Measurements from ENCODE around the gene LTN1. TPM values are rescaled to one million over a fixed set of nuclear protein-coding genes. Genes with fewer than 3 reads are reported as not detected.

Gene LTN1
- total and polyA plus RNA-seq, 2 of the 13 experiments (the other 11 are each of a cell fraction or from before 2014, with no cell fraction given), result 6.7 to 24.6 TPM

DNA sequence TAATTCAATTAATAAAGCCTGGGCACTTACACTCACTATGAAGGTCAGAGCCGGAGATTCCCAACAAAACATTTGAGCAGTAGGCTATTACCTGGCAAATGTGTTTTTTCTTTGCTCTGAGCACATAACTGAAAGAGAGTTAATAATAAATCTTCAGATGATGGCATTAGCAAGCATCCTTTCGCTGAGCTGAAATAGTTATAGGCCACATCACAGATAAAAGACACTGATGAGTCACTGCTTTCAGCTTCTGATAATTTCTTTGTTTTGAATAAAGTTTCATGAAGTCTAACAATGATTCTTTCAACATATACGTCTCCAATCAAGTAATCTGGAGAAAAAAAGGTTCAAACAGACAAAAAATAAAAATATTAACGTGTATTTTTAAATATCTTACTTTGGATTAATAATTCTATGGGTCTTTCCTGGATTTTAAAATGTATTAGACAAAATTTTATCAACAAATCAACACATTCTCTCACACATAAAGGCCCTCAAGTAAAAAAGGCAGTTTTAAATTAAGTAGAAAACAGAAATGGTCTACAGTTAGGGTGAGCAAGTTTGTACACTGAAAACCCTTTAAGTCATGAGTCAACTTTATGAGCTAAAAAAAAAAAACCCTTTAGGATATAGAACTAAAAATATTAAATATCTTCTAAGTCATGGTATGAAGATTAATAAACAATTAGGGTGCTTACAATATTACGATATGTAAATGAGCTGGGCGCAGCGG, 33.1 kb downstream of the LTN1 start (continued):
- TF ChIP-seq ZNF552 (CRISPR knock-in tag; IDR thresholded peaks at IDR 0.05; ENCODE audit: borderline replicate concordance), result no peak
- no peak for TF ChIP-seq ZNF75D (CRISPR knock-in tag; IDR thresholded peaks at IDR 0.05; ENCODE audit: borderline replicate concordance)

DNA sequence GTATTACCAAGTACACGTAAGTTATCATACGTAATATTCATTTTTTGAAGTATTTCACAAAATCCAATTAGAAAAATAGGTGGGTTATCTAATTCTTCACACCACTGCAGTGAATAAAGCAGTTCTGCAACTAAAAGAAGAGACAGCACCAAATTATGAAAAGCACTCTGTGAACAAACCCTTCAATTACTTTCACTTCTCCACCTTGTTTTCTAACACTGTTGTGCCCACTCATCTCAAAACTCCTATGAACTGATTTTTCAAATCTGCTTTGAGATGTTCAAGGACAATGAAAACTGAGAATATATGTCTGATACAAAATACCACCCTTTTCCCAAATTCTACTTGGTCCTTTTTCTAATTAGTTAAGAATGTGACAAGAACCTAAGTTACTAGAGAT, 39.4 kb downstream of the LTN1 start:
- Histone ChIP-seq H3K27me3 (ENCODE audit: control insufficient read depth in 1 of 2, insufficient read depth in 2 of 2, low read length in 2 of 2) (no peaks in the 10 kb centered on the region; a peak in 1 of 5 replicates), H3K79me2 (ENCODE audit: insufficient read depth, low read length) (no peaks in the 10 kb centered on the region), H3K4me2 (ENCODE audit: low read depth, low read length) (no peak overlapping the region), H3K36me3 (replicated peaks in 1 of 2; ENCODE audit: control insufficient read depth in 1 of 2, insufficient read depth in 2 of 2, low read length in 2 of 2) (peaks cover 8 to 47% of the 10 kb centered on the region in 2 experiments; a peak in 4 of 5 replicates), H4K20me1 (ENCODE audit: insufficient read depth, low read length) (no peaks in the 10 kb centered on the region), H3K9me3 (ENCODE audit: low read length) (no peaks in the 10 kb centered on the region), H3K27ac (ENCODE audit: extremely low read length, insufficient read depth, low read length) (no peak overlapping the region), H2AFZ (ENCODE audit: low read length) (no peak overlapping the region), H3K9ac (ENCODE audit: insufficient read depth, low read depth, low read length) (no peak overlapping the region), H3K4me1 (ENCODE audit: insufficient read depth, low read length) (no peaks in the 10 kb centered on the region), H3K4me3 (replicated peaks in 1 of 3; ENCODE audit: insufficient read depth in 1 of 3, low read depth in 2 of 3, low read length in 3 of 3) (no peak overlapping the region)
- no peak for TF ChIP-seq ZNF383 (CRISPR knock-in tag; IDR thresholded peaks at IDR 0.05; ENCODE audit: borderline replicate concordance)
- TF ChIP-seq ZNF44 (CRISPR knock-in tag; IDR thresholded peaks at IDR 0.05), result no peak
- no peak for TF ChIP-seq HDAC1 (CRISPR knock-in tag; IDR thresholded peaks at IDR 0.05)
- TF ChIP-seq, protein P1, sequence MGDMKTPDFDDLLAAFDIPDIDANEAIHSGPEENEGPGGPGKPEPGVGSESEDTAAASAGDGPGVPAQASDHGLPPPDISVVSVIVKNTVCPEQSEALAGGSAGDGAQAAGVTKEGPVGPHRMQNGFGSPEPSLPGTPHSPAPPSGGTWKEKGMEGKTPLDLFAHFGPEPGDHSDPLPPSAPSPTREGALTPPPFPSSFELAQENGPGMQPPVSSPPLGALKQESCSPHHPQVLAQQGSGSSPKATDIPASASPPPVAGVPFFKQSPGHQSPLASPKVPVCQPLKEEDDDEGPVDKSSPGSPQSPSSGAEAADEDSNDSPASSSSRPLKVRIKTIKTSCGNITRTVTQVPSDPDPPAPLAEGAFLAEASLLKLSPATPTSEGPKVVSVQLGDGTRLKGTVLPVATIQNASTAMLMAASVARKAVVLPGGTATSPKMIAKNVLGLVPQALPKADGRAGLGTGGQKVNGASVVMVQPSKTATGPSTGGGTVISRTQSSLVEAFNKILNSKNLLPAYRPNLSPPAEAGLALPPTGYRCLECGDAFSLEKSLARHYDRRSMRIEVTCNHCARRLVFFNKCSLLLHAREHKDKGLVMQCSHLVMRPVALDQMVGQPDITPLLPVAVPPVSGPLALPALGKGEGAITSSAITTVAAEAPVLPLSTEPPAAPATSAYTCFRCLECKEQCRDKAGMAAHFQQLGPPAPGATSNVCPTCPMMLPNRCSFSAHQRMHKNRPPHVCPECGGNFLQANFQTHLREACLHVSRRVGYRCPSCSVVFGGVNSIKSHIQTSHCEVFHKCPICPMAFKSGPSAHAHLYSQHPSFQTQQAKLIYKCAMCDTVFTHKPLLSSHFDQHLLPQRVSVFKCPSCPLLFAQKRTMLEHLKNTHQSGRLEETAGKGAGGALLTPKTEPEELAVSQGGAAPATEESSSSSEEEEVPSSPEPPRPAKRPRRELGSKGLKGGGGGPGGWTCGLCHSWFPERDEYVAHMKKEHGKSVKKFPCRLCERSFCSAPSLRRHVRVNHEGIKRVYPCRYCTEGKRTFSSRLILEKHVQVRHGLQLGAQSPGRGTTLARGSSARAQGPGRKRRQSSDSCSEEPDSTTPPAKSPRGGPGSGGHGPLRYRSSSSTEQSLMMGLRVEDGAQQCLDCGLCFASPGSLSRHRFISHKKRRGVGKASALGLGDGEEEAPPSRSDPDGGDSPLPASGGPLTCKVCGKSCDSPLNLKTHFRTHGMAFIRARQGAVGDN (CRISPR knock-in tag; IDR thresholded peaks at IDR 0.05), result no peak
- no peak for TF ChIP-seq ZNF343 (CRISPR knock-in tag; IDR thresholded peaks at IDR 0.05)
- no peak for TF ChIP-seq HES4 (CRISPR knock-in tag; IDR thresholded peaks at IDR 0.05; ENCODE audit: borderline replicate concordance)
- no peak for TF ChIP-seq SATB2 (CRISPR knock-in tag; IDR thresholded peaks at IDR 0.05)
- no peak for TF ChIP-seq SP140L (CRISPR knock-in tag; IDR thresholded peaks at IDR 0.05; ENCODE audit: borderline replicate concordance)
- no peak for TF ChIP-seq MEIS1 (CRISPR knock-in tag; IDR thresholded peaks at IDR 0.05; ENCODE audit: borderline replicate concordance)
- no peak for TF ChIP-seq GZF1 (CRISPR knock-in tag; IDR thresholded peaks at IDR 0.05)
- TF ChIP-seq ZNF660 (CRISPR knock-in tag; IDR thresholded peaks at IDR 0.05; ENCODE audit: borderline replicate concordance, low read depth), result no peak
- BruUV-seq (replicated peaks), result no TSS peak
- CTCF ChIA-PET (ENCODE audit: low intra/inter-chr PET ratio, low total read pairs), result no interaction called here
- in situ Hi-C loops (cut with HindIII; ENCODE audit: extremely low pct_ligation_motif_present, low pct_unique_long_range_greater_than_20kb), result no loop called here
- WGBS (ENCODE audit: low lambda C conversion rate), result 100% methylated on average over 2 of the region's 2 CpGs
- intact Hi-C loops (cut with micrococcal nuclease; ENCODE audit: unreplicated experiment), result no loop called here
- no peak for FAIRE-seq
- no peak for ATAC-seq
- POLR2A ChIA-PET, result no interaction called here
- DNase-seq (ENCODE audit: low spot score), result no peak

All from HepG2 (cell line).